K562 (cell line): ENCODE results near the gene SRM.
"Not testable (repeated sequence)": the region's sequence is repeated elsewhere in the genome, so short reads cannot be mapped to it uniquely, and the experiment has no call there.

Experiments
- CBX1 ChIP-seq: sonication (generic); IDR thresholded peaks from 2 replicates; pipeline ENCODE4 v1.6.1; 2016; ENCODE audit warnings: antibody characterized with exemption, low read depth, mild to moderate bottlenecking
- ESRRB ChIP-seq: fragments of 250-450 bp; sonication (Bioruptor Pico); IDR thresholded peaks from 2 replicates; pipeline ENCODE4 v1.5.0; 2020; ENCODE audit warnings: mild to moderate bottlenecking, moderate library complexity, borderline replicate concordance
- FOXM1 ChIP-seq, 2 experiments: fragments of 450-650 bp in 1 of 2; sonication (generic) in 1 of 2; formaldehyde crosslinking in 1 of 2; IDR thresholded peaks; 2 replicates each; pipeline versions ENCODE4 v1.6.1 to v1.9.0; 2017 to 2022; ENCODE audit warnings: low read depth in 2 of 2, mild to moderate bottlenecking in 2 of 2, missing genetic modification reagents in 1 of 2, moderate library complexity in 1 of 2
- MTA1 ChIP-seq: fragments of 450-650 bp; IDR thresholded peaks from 2 replicates; pipeline ENCODE4 v1.6.1; 2017; ENCODE audit warnings: borderline replicate concordance
- ZNF785 ChIP-seq: fragments of 250-450 bp; sonication (Bioruptor Pico); IDR thresholded peaks from 2 replicates; pipeline ENCODE4 v1.4.0; 2020; ENCODE audit warnings: mild to moderate bottlenecking
- ZNF830 ChIP-seq: fragments of 250-450 bp; sonication (Bioruptor Pico); IDR thresholded peaks from 2 replicates; pipeline ENCODE4 v1.5.0; 2021; ENCODE audit warnings: mild to moderate bottlenecking
- TF ChIP-seq, protein P1 (sequence below): IDR thresholded peaks from 2 replicates; pipeline ENCODE4 v1.6.1; 2012; ENCODE audit warnings: low read depth, low read length, improper control_type of control experiment, borderline replicate concordance
- TF ChIP-seq, protein P2 (sequence below): fragments of 450-650 bp; formaldehyde crosslinking; IDR thresholded peaks from 2 replicates; pipeline ENCODE4 v1.4.0; 2020; ENCODE audit warnings: mild to moderate bottlenecking, moderate library complexity
- TF ChIP-seq, protein P3 (sequence below), 3 experiments: IDR thresholded peaks in 2 of 3; conservative IDR thresholded peaks in 1 of 3; 2 replicates each; pipeline ENCODE4 v1.5.1; 2011 to 2012; ENCODE audit warnings: low read length in 3 of 3, mild to moderate bottlenecking in 3 of 3, control low read depth in 2 of 3, improper control_type of control experiment in 1 of 3, inconsistent platforms in 1 of 3, low read depth in 1 of 3, mixed read lengths in 1 of 3, moderate library complexity in 1 of 3; ENCODE audit not compliant: insufficient read depth in 2 of 3

DNA sequence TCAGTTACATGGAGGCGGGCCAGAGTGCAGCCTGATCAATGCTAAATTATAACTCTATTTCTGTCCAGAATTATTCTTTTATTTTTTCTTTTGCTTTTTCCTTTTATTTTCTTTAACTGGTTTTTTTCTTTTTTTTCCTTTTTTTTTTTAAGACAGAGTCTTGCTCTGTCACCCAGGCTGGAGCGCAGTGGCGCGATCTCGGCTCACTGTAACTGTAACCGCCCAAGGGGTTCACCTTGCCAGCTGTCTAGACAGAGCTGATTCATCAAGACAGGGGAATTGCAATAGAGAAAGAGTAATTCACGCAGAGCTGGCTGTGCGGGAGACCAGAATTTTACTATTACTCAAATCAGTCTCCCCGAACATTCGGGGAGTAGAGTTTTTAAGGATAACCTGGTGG, 8.7 kb downstream of the SRM start:
- not testable (repeated sequence) for TF ChIP-seq CBX1; FOXM1 (IDR thresholded peaks at IDR 0.05; ENCODE audit: low read depth); FOXM1 (CRISPR knock-in tag; IDR thresholded peaks at IDR 0.05; ENCODE audit: low read depth); ZNF785 (CRISPR knock-in tag); MTA1; ESRRB; ZNF830 (CRISPR knock-in tag)
- TF ChIP-seq, protein P1, sequence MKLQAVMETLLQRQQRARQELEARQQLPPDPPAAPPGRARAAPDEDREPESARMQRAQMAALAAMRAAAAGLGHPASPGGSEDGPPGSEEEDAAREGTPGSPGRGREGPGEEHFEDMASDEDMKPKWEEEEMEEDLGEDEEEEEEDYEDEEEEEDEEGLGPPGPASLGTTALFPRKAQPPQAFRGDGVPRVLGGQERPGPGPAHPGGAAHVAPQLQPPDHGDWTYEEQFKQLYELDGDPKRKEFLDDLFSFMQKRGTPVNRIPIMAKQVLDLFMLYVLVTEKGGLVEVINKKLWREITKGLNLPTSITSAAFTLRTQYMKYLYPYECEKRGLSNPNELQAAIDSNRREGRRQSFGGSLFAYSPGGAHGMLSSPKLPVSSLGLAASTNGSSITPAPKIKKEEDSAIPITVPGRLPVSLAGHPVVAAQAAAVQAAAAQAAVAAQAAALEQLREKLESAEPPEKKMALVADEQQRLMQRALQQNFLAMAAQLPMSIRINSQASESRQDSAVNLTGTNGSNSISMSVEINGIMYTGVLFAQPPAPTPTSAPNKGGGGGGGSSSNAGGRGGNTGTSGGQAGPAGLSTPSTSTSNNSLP = not testable (repeated sequence)
- TF ChIP-seq, protein P2, sequence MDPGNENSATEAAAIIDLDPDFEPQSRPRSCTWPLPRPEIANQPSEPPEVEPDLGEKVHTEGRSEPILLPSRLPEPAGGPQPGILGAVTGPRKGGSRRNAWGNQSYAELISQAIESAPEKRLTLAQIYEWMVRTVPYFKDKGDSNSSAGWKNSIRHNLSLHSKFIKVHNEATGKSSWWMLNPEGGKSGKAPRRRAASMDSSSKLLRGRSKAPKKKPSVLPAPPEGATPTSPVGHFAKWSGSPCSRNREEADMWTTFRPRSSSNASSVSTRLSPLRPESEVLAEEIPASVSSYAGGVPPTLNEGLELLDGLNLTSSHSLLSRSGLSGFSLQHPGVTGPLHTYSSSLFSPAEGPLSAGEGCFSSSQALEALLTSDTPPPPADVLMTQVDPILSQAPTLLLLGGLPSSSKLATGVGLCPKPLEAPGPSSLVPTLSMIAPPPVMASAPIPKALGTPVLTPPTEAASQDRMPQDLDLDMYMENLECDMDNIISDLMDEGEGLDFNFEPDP (CRISPR knock-in tag) = not testable (repeated sequence)
- TF ChIP-seq, protein P3, sequence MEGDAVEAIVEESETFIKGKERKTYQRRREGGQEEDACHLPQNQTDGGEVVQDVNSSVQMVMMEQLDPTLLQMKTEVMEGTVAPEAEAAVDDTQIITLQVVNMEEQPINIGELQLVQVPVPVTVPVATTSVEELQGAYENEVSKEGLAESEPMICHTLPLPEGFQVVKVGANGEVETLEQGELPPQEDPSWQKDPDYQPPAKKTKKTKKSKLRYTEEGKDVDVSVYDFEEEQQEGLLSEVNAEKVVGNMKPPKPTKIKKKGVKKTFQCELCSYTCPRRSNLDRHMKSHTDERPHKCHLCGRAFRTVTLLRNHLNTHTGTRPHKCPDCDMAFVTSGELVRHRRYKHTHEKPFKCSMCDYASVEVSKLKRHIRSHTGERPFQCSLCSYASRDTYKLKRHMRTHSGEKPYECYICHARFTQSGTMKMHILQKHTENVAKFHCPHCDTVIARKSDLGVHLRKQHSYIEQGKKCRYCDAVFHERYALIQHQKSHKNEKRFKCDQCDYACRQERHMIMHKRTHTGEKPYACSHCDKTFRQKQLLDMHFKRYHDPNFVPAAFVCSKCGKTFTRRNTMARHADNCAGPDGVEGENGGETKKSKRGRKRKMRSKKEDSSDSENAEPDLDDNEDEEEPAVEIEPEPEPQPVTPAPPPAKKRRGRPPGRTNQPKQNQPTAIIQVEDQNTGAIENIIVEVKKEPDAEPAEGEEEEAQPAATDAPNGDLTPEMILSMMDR (IDR thresholded peaks at IDR 0.05 in 2 of 3, conservative IDR thresholded peaks at IDR 0.05 in 1 of 3; ENCODE audit: insufficient read depth in 2 of 3, low read depth in 1 of 3, low read length in 3 of 3) = not testable (repeated sequence)
